NCI-H446 treated with DMSO at 0.1 percent for 48 hours (cell line): Measurements from ENCODE around the gene CNTNAP2.
"Not testable (repeated sequence)": the region's sequence is repeated elsewhere in the genome, so short reads cannot be mapped to it uniquely, and the experiment has no call there.

Source experiments
- DNase-seq: peaks from one replicate; lab custom pipeline; 2025; lab: John Stamatoyannopoulos, UW

CNTNAP2 gene

DNA sequence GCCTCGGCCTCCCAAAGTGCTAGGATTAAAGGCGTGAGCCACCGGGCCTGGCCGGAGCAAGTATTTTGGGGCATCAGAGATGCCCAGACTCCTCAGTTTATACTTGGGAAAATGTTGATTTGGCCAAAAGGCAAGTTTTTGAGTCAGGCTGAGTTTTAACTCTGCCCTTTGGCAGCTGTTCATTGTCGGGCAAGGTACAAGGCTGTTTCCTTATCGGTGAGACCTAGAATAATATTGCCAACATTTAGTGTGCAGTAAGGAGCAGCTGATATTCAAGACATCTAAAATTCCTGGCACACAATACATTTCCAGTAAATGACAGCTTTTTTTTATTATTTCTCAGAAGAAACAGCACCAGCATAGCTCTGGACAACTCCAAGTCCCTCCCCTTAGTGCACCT is 2326.3 kb downstream of the CNTNAP2 start:
- DNase-seq, result no peak

DNA sequence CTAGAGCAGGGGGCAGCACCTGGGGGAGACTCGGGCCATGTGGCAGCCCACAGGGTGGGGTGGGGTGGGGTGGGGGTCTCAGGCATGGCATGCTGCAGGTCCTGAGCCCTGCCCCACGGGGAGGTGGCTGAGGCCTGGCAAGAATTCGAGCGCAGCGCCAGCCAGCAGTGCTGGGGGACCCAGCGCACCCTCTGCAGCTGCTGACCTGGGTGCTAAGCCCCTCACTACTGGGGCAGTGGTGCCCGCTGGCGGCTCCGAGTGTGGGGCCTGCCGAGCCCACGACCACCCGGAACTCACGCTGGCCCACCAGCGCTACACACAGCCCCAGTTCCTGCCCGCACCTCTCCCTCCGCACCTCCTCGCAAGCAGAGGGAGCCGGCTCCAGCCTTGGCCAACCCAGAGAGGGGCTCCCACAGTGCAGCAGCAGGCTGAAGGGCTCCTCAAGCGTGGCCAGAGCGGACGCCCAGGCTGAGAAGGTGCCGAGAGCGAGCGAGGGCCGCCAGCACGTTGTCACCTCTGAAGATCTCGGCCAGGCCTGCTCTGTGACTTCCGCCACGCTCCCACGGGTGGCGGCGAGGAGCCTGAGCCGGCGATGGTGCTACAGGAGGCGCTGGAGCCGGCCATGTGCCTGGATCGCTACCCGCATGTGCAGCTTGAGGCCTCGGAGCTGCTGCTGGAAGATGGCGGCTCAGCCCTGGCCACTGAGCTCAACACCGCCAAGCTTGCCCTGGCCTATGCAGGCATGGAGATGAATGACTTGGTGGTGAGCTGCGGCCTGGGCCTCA is 2328.9 kb downstream of the CNTNAP2 start:
- DNase-seq, result no peak

DNA sequence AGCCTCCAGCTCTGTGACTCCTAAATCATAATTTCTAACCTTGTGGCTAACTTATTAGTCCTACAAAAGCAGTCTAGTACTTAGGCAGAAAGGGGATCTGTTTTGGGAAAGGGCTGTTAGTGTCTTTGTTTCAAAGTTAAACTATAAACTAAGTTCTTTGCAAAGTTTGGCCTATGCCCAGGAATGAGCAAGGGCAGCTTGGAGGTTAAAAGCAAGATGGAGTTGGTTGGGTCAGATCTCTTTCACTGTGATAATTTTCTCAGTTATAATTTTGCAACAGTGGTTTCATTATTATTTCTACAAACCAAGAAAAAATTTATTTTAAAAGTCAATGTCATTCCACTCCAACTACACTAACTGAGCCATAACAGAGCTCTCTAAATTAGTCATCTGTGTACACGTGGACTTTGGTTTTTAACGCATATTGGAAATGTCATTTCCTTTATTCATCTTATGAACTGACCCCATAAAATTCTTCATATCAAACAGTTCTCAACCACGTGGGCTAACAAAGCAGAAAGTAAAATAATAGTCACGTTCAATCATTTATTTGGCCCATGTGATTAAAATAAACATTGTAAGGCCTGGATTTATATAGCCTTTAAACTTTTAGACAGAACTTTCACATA is 2330.7 kb downstream of the CNTNAP2 start:
- DNase-seq, result no peak

DNA sequence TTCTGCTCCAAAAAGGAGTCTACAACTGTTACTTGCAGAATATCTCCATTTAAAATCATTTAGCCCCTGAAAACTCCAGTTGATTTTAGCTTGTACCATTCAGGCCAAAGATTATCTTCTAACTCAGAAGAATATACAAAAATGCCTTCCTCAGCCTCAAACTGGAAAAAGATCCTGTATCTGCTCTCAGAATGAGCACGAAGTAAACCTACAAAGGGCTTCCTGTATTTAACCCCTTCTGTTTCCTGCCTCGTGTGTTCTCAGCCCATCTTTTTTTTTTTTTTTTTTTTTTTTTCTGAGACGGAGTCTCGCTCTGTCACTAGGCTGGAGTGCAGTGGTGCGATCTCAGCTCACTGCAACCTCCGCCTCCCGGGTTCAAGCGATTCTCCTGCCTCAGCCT is 2334.9 kb downstream of the CNTNAP2 start:
- not testable (repeated sequence) for DNase-seq

DNA sequence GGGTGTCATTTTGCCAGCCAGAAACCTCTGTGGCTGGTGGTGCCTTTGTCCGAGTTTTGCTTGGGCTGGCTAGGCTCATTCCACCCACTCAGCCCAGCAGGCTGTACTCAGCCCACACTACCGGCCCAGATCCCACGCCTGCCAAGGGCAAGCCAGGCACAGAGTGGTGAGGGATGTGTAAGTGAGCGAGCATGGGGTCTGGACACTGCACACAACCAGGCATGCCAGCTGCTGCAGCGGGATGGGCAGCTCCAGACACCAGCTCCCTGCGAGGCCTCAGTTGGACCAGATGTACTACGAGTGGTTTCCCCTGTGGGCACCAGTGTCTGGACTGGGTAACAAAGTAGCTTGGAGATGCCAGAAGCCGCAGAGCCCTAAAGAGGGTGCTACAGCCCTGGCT is 2339.8 kb downstream of the CNTNAP2 start:
- DNase-seq, result no peak

DNA sequence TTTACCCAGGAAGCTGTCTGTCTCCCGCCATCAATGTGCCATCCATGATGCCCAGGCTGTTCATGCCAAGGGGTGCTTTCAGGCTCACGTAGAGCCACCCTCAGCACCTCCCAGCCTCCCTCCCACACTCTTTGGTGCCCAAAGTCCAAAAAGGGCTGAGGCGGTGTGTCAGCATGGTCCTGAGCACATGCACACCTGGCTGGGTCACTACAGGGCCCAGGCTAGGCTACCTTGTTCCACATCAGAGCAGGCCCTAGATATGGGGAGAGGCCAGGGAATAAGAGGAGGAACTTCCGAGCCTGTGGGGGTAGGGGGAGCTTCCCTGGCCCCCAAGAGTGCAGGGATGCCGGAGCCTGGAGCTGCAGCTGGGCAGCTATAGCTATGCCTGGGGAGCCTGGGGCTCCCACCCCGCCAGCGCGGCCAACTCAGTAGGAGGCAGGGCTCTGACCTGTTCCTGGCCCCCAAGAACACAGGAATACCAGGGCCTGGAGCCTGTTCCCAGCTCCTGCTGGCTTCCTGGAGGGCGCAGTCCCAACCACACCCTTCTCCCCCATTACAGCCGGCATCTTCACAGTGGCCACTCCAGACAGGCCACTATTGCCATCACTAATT is 2340.8 kb downstream of the CNTNAP2 start:
- DNase-seq, result no peak

DNA sequence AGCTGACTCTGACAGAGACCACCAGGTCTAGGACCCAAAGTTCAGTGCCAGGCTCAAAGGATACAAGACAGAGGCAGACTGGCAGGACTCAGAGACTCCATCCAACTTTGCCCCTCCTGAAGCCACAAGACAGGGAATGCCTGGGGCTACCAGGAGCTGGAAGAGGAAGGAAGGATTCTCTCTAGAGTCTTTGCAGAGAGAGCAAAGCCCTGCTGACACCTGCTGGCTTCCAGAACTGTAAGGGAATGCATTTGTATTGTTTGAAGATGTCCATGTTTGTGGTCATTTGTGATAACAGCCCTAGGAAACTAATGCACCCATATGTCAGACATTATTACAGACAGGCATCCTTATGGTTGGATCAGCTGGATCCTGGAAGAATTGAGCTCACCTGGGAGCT is 2341.7 kb downstream of the CNTNAP2 start:
- no peak for DNase-seq

DNA sequence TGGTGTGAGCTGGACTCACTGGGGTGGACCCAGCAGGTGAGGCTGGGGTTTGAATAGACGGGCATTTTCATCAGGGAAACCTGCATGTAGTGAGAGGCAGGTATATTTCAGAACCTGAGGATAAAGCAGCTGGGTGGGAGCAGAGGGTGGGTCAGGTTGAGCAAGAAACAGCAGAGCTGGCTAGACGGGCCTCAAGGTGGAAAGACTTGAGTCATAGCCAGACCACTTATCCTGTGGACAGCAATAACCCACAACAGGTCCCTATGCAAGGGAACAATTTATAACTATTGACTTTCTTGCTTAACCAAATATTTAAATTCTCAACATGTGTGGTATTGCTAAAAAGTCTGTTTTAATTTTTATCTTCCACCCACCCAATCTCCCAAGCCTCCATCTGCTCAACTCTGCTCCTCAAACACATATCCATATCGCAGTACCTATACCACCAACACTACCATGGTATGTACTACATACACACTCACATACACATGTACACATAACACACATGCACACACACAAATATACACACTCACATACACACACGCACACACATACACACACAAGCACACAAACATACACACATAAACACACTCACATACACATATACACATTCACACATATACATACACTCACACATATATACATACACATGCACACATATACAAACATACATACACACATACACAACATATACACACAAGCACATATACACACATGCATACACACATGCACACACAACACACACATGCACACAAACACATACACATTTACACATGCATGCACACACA is 2345.0 kb downstream of the CNTNAP2 start:
- DNase-seq, result no peak

DNA sequence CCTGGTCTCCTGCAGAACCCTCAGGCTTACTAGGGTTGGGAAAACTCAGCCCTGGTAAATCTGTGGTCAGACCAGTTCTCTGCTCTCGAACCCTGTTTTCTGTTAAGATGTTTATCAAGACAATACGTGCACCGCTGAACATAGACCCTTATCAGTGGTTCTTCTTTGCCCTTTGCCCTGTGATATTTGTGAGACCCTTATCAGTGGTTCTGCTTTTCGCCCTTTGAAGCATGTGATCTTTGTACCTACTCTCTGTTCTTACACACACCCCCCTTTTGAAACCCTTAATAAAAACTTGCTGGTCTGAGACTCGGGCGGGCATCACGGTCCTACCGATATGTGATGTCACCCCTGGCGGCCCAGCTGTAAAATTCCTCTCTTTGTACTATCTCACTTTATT is 2346.2 kb downstream of the CNTNAP2 start:
- DNase-seq, result not testable (repeated sequence)

DNA sequence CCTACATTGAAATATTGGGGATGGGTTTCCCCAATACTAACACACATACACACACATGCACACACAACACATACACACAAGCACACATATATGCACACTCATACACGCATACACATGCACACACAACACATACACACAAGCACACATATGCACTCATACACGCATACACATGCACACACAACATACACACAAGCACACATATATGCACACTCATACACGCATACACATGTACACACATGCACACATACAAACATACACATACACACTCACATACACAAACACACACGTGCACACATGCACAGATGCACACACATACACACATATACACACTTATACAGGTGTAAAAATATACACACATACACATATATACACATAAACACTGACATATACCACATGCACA is 2346.6 kb downstream of the CNTNAP2 start:
- no peak for DNase-seq

DNA sequence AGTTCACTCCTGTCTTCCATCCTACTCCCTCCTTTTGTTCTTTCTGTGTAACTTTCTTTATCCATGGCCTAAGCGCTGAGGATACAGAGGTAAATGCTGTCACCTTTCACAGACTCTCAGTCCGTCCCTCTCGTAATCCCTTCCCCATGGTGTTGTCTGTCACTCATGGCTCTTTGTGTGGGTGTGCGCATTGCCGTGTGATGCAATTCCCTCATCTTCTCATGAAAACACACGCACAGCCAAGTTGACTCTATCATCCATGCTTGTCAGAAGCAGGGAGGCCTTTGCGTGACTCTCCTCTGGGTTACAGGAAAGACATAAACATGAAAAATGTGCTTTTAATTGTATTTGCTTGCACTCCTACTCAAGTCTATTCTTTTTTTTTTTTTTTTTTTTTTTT is 2348.3 kb downstream of the CNTNAP2 start:
- DNase-seq, result no peak

DNA sequence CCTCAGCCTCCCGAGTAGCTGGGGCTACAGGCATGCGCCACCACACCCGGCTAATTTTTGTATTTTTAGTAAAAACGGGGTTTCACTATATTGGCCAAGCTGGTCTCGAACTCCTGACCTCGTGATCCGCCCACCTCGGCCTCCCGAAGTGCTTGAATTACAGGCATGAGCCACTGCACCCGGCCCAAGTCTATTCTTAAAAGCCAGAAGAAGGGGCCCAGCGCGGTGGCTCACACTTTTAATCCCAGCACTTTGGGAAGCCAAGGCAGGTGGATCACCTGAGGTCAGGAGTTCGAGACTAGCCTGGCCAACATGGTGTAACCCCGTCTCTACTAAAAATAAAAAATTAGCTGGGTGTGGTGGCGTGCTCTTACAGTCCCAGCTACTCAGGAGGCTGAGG is 2348.8 kb downstream of the CNTNAP2 start:
- not testable (repeated sequence) for DNase-seq

DNA sequence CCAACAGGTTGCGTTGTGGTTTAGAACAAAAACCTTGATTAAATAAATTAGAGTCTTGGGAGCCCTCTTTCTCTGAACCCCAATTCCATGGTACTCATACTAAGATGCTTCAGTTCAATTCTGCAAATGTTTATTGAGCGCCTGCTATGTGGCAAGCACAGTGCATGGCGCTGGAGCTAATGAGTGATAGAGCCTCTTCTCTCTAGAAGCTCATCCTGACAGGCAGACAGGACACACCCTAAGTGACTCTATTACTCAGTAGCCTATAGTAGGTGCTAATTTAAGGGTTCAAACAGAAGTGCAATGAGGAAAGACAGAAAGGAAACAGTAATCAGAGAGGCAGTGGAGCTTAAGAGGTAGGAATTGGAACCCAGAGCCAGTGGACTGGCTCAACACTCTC is 2349.5 kb downstream of the CNTNAP2 start:
- DNase-seq, result no peak

DNA sequence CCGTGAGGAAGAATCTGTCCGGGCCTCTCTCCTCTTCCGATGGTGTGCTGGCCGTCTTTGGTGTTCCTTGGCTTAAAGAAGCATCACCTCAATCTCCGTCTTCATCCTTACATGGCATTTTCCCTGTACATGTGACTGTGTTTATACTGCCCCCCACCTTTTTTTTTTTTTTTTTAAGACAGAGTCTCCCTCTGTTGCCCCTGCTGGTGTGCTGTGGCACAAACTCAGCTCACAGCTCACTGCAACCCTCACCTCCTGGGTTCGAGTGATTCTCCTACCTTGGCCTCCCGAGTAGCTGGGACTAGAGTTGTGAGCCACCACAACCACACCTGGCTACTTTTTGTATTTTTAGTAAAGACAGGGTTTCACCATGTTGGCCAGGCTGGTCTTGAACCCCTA is 2352.1 kb downstream of the CNTNAP2 start:
- no peak for DNase-seq
